Measurements from ENCODE around the gene RAB37.

DNA sequence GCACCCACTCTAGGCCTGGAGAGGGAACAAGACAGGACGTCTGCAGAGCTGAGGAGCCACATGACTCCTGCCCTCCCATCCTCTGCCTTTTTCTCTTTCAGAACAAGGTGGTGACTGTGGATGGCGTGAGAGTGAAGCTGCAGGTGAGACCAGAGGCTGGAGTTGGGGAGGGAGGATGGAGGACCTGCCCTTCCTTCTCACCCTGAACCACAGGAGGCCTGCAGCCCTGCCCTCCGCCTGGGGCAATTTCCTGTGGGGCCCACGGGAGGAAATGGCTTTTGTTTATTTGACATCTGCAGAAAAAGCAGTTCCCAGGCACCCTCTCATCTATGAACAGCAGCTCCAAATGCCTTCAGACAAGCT lies 5.1 kb downstream of the RAB37 start:
- TF ChIP-seq, protein P1, sequence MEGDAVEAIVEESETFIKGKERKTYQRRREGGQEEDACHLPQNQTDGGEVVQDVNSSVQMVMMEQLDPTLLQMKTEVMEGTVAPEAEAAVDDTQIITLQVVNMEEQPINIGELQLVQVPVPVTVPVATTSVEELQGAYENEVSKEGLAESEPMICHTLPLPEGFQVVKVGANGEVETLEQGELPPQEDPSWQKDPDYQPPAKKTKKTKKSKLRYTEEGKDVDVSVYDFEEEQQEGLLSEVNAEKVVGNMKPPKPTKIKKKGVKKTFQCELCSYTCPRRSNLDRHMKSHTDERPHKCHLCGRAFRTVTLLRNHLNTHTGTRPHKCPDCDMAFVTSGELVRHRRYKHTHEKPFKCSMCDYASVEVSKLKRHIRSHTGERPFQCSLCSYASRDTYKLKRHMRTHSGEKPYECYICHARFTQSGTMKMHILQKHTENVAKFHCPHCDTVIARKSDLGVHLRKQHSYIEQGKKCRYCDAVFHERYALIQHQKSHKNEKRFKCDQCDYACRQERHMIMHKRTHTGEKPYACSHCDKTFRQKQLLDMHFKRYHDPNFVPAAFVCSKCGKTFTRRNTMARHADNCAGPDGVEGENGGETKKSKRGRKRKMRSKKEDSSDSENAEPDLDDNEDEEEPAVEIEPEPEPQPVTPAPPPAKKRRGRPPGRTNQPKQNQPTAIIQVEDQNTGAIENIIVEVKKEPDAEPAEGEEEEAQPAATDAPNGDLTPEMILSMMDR (IDR thresholded peaks at IDR 0.05), result no peak
- TF ChIP-seq POLR2AphosphoS5 (IDR thresholded peaks at IDR 0.05), result no peak
- no peak for TF ChIP-seq POLR2A (IDR thresholded peaks at IDR 0.05)
- no peak for TF ChIP-seq EP300 (IDR thresholded peaks at IDR 0.05)
